Neuron (in vitro differentiated cells): ENCODE measurements around the gene UBXN11.

ENCODE experiments used
- H2AFZ ChIP-seq: one replicate; pipeline ENCODE4 v1.6.1; 2013; ENCODE audit warnings: low read depth, mild to moderate bottlenecking, inconsistent platforms, low read length, moderate library complexity
- H3K27me3 ChIP-seq: one replicate; pipeline ENCODE4 v1.6.1; 2013; ENCODE audit warnings: low read length; ENCODE audit not compliant: insufficient read depth
- H3K36me3 ChIP-seq: one replicate; pipeline ENCODE4 v1.6.1; 2013; ENCODE audit warnings: low read length; ENCODE audit not compliant: insufficient read depth
- H3K4me1 ChIP-seq: one replicate; pipeline ENCODE4 v1.6.1; 2013; ENCODE audit warnings: low read length; ENCODE audit not compliant: insufficient read depth
- H3K4me3 ChIP-seq: 2 replicates; pipeline ENCODE4 v1.5.1; 2013; ENCODE audit warnings: mild to moderate bottlenecking, low read length, moderate library complexity
- H3K9me3 ChIP-seq: one replicate; pipeline ENCODE4 v1.6.1; 2013; ENCODE audit warnings: low read length

Gene UBXN11

GRCh38 chr1:26282401-26282918 is 24.0 kb downstream of the UBXN11 start:
- Histone ChIP-seq H3K9me3 (no peaks in the 10 kb centered on the region), H3K36me3 (peaks cover 2% of the 10 kb centered on the region), H3K4me3 (no peak overlapping the region), H2AFZ (no peak overlapping the region), H3K4me1 (peaks cover 34% of the 10 kb centered on the region), H3K27me3 (no peaks in the 10 kb centered on the region)

GRCh38 chr1:26281971-26282370 is 24.5 kb downstream of the UBXN11 start:
- peaks cover 29% of the 10 kb centered on the region for H3K4me1 ChIP-seq

GRCh38 chr1:26281091-26281958 is 25.1 kb downstream of the UBXN11 start:
- Histone ChIP-seq H2AFZ (no peak overlapping the region), H3K4me3 (no peak overlapping the region), H3K36me3 (peaks cover 13% of the 10 kb centered on the region), H3K4me1 (peaks cover 25% of the 10 kb centered on the region), H3K27me3 (no peaks in the 10 kb centered on the region), H3K9me3 (no peaks in the 10 kb centered on the region)

More at GRCh38 chr1:26281971-26282370, 24.5 kb downstream of the UBXN11 start:
- Histone ChIP-seq H2AFZ (no peak overlapping the region), H3K27me3 (no peaks in the 10 kb centered on the region), H3K36me3 (peaks cover 7% of the 10 kb centered on the region), H3K9me3 (no peaks in the 10 kb centered on the region), H3K4me3 (no peak overlapping the region)

- Histone ChIP-seq H3K4me1 (peaks cover 28% of the 10 kb centered on the region), H3K4me3 (peak overlapping the region; percentile 52), H2AFZ (peak overlapping the region; percentile 64), H3K36me3 (peaks cover 20% of the 10 kb centered on the region), H3K9me3 (no peaks in the 10 kb centered on the region), H3K27me3 (no peaks in the 10 kb centered on the region)
These were observed 25.9 kb downstream of the UBXN11 start for GRCh38 chr1:26280333-26281042.

GRCh38 chr1:26279456-26280332 is 26.7 kb downstream of the UBXN11 start, which contains the start of gene SH3BGRL3:
TSS of gene SH3BGRL3 (plus strand) at chr1:26280086. CDS start at chr1:26280156, 70 bp downstream.
- H3K36me3 ChIP-seq, result peaks cover 25% of the 10 kb centered on the region
- no peaks in the 10 kb centered on the region for H3K27me3 ChIP-seq
- peak within 1 kb of the TSS; percentile 52 for H3K4me3 ChIP-seq
- H3K9me3 ChIP-seq, result no peaks in the 10 kb centered on the region
- H3K4me1 ChIP-seq, result peaks cover 28% of the 10 kb centered on the region
- H2AFZ ChIP-seq, result peak within 1 kb of the TSS; percentile 64

GRCh38 chr1:26278724-26279455 is 27.5 kb downstream of the UBXN11 start:
- peak overlapping the region; percentile 52 for H3K4me3 ChIP-seq
- H3K9me3 ChIP-seq, result no peaks in the 10 kb centered on the region
- H2AFZ ChIP-seq, result no peak overlapping the region
- peaks cover 33% of the 10 kb centered on the region for H3K36me3 ChIP-seq
- peaks cover 28% of the 10 kb centered on the region for H3K4me1 ChIP-seq
- no peaks in the 10 kb centered on the region for H3K27me3 ChIP-seq

GRCh38 chr1:26278303-26278702 is 28.1 kb downstream of the UBXN11 start:
- H2AFZ ChIP-seq, result no peak overlapping the region
- peaks cover 28% of the 10 kb centered on the region for H3K4me1 ChIP-seq
- no peaks in the 10 kb centered on the region for H3K27me3 ChIP-seq
- peaks cover 33% of the 10 kb centered on the region for H3K36me3 ChIP-seq
- H3K9me3 ChIP-seq, result no peaks in the 10 kb centered on the region
- H3K4me3 ChIP-seq, result no peak overlapping the region

- Histone ChIP-seq H3K36me3 (peaks cover 39% of the 10 kb centered on the region), H3K27me3 (no peaks in the 10 kb centered on the region), H2AFZ (no peak overlapping the region), H3K4me3 (no peak overlapping the region), H3K9me3 (no peaks in the 10 kb centered on the region), H3K4me1 (peaks cover 28% of the 10 kb centered on the region)
These were observed 28.7 kb downstream of the UBXN11 start for GRCh38 chr1:26277719-26278118.

- no peaks in the 10 kb centered on the region for H3K27me3 ChIP-seq
- peaks cover 39% of the 10 kb centered on the region for H3K36me3 ChIP-seq
- H3K4me3 ChIP-seq, result no peak overlapping the region
- peaks cover 28% of the 10 kb centered on the region for H3K4me1 ChIP-seq
- H3K9me3 ChIP-seq, result no peaks in the 10 kb centered on the region
- H2AFZ ChIP-seq, result no peak overlapping the region
These were observed 29.2 kb downstream of the UBXN11 start for GRCh38 chr1:26277261-26277661.

- Histone ChIP-seq H3K27me3 (no peaks in the 10 kb centered on the region), H3K36me3 (peaks cover 46% of the 10 kb centered on the region), H3K4me3 (no peak overlapping the region), H3K9me3 (no peaks in the 10 kb centered on the region), H3K4me1 (peaks cover 23% of the 10 kb centered on the region), H2AFZ (no peak overlapping the region)
These were observed 30.0 kb downstream of the UBXN11 start for GRCh38 chr1:26276432-26276838.

- Histone ChIP-seq H3K4me3 (no peak overlapping the region), H3K27me3 (no peaks in the 10 kb centered on the region), H3K4me1 (peaks cover 20% of the 10 kb centered on the region), H3K9me3 (no peaks in the 10 kb centered on the region), H2AFZ (no peak overlapping the region), H3K36me3 (peaks cover 53% of the 10 kb centered on the region)
These were observed 30.6 kb downstream of the UBXN11 start for GRCh38 chr1:26275580-26276431.
